ENCODE data around the gene PALLD.

GRCh38 chr4:168883513-168883912 is 386.7 kb downstream of the PALLD start:
- no peak for TF ChIP-seq CTCF (IDR thresholded peaks at IDR 0.05; ENCODE audit: extremely low read depth in 1 of 2, insufficient read depth in 1 of 2, low read depth in 1 of 2, low read length in 2 of 2)
- TF ChIP-seq EZH2 (IDR thresholded peaks at IDR 0.05; ENCODE audit: borderline replicate concordance, low read depth, low read length, severe bottlenecking) = no peak
- no peak for TF ChIP-seq JUN (IDR thresholded peaks at IDR 0.05; ENCODE audit: borderline replicate concordance, insufficient read depth, insufficient read length, low read depth)
- no peak for TF ChIP-seq POLR2A (IDR thresholded peaks at IDR 0.05; ENCODE audit: low read depth, low read length)
- TF ChIP-seq GATA2 (IDR thresholded peaks at IDR 0.05; ENCODE audit: insufficient read depth, insufficient read length, low read depth, low read length) = no peak
- TF ChIP-seq MYC (IDR thresholded peaks at IDR 0.05; ENCODE audit: low read depth, low read length) = no peak
- no peak for TF ChIP-seq POLR2AphosphoS5 (IDR thresholded peaks at IDR 0.05; ENCODE audit: insufficient read depth, low read depth, low read length)

All from endothelial cell of umbilical vein (primary cell).